Measurements from ENCODE around the gene NPTX1.

The NPTX1 gene

DNA sequence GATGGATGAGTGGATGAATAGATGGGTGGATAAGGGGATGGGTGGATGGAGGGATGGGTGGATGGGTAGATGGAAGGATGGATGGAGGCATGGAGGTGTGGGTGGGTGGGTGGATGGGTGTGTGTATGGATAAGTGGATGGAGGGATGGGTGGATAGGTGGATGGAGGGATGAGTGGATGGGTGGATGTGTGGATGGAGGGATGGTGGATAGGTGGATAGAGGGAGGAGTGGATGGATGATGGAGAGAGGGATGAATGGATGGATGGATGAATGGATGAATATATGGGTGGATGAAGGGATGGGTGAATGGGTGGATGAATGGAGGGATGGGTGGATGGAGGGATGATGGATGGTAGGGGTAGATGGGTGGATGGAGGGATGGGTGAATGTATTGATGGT is 27.5 kb upstream of the NPTX1 start:
- Histone ChIP-seq H3K27me3 (ENCODE audit: control insufficient read depth, insufficient read depth, low read length, poor library complexity, severe bottlenecking) (peaks cover 33% of the 10 kb centered on the region), H3K36me3 (ENCODE audit: control insufficient read depth, insufficient read depth, low read length) (no peaks in the 10 kb centered on the region), H3K9me3 (ENCODE audit: control insufficient read depth, low read length) (no peaks in the 10 kb centered on the region), H3K27ac (ENCODE audit: insufficient read depth, low read depth, low read length, poor library complexity, severe bottlenecking) (no peak overlapping the region), H3K4me1 (ENCODE audit: control insufficient read depth, insufficient read depth, low read length) (no peaks in the 10 kb centered on the region), H3K4me3 (ENCODE audit: insufficient read depth, low read depth, low read length) (no peak overlapping the region)

DNA sequence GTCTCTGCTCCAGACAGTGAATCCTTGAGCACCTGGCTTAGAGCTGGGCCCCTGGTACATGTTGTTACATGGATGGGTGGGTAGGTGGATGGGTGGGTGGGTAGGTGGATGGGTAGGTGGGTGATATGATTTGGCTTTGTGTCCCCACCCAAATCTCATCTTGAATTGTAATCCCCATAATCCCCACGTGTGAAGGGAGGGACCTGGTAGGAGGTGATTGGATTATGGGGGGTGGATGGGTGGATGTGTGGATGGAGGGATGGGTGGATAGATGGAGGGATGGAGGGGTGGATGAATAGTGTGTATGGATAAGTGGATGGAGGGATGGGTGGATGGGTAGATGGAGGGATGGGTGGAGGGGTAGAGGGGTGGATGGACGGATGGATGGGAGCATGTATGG is 26.6 kb upstream of the NPTX1 start:
- H3K27ac ChIP-seq (ENCODE audit: insufficient read depth, low read depth, low read length, poor library complexity, severe bottlenecking) = no peak overlapping the region
- WGBS, 2 experiments = 83 to 89% methylated on average over 2 of the region's 2 CpGs
- no peaks in the 10 kb centered on the region for H3K36me3 ChIP-seq (ENCODE audit: control insufficient read depth, insufficient read depth, low read length)
- H3K4me1 ChIP-seq (ENCODE audit: control insufficient read depth, insufficient read depth, low read length) = peaks cover 2% of the 10 kb centered on the region
- no peak overlapping the region for H3K4me3 ChIP-seq (ENCODE audit: insufficient read depth, low read depth, low read length)
- no peaks in the 10 kb centered on the region for H3K9me3 ChIP-seq (ENCODE audit: control insufficient read depth, low read length)
- peaks cover 29% of the 10 kb centered on the region for H3K27me3 ChIP-seq (ENCODE audit: control insufficient read depth, insufficient read depth, low read length, poor library complexity, severe bottlenecking)

DNA sequence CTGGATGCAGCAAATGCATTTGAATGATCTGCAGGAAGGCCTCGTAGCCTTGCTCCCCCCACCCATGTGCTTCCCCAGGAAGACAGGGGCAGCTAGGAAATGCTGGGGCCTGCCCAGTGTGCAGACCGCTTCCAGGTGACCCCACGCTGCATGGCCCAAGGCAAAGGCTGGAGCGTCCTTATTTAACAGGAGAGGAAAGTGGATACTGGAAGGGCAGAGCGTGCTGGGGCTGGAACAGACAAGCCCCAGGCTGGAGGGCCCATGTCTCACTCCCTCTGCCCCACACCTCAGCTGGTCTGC is 26.1 kb upstream of the NPTX1 start:
- Histone ChIP-seq H3K36me3 (ENCODE audit: control insufficient read depth, insufficient read depth, low read length) (no peaks in the 10 kb centered on the region), H3K4me3 (ENCODE audit: insufficient read depth, low read depth, low read length) (no peak overlapping the region), H3K4me1 (ENCODE audit: control insufficient read depth, insufficient read depth, low read length) (peaks cover 4% of the 10 kb centered on the region), H3K27me3 (ENCODE audit: control insufficient read depth, insufficient read depth, low read length, poor library complexity, severe bottlenecking) (peaks cover 29% of the 10 kb centered on the region), H3K27ac (ENCODE audit: insufficient read depth, low read depth, low read length, poor library complexity, severe bottlenecking) (no peak overlapping the region), H3K9me3 (ENCODE audit: control insufficient read depth, low read length) (no peaks in the 10 kb centered on the region)
- WGBS, 2 experiments = 90 to 92% methylated on average over 5 of the region's 5 CpGs

DNA sequence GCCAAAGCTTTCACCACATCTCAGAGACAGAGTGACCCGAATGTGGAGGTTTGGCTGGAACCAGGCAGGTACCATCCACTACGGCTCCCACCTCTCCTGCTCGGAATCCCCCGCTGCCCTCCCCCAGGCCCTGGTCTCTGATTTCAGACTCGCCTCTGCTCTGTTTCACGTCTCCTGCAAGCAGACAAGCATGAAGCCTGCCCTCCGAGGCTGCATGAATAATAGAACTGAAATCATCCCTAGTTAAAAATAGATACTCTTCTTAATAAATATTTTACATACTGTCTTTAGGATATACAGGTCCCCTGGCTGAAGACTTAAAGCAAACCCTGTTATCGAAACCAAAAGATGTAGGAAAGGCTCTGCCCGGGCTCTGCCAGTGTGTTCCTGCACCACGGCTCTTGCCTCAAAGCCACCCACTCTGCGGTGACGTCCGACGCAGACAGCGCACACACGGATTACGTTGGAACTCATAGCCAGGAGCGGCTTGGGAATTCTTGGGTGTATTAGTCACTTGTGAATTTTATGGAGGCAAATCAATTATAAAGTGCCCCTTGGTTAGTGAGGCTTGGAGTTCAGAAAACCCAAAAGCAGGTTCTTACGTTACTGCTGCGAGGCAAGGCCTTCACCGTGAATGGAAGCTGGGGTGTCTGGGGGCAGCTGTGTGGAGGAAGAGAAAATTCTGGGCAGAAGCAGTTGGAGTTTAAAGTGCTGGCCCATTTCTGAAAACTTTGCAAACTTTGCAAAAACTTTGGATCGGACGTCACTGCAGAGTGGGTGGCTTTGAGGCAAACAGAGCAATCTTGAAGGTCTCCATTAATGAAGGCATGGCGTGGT is 25.6 kb upstream of the NPTX1 start:
- H3K9me3 ChIP-seq (ENCODE audit: control insufficient read depth, low read length) = no peaks in the 10 kb centered on the region
- H3K4me1 ChIP-seq (ENCODE audit: control insufficient read depth, insufficient read depth, low read length) = peaks cover 4% of the 10 kb centered on the region
- H3K27ac ChIP-seq (ENCODE audit: insufficient read depth, low read depth, low read length, poor library complexity, severe bottlenecking) = no peak overlapping the region
- H3K36me3 ChIP-seq (ENCODE audit: control insufficient read depth, insufficient read depth, low read length) = no peaks in the 10 kb centered on the region
- H3K27me3 ChIP-seq (ENCODE audit: control insufficient read depth, insufficient read depth, low read length, poor library complexity, severe bottlenecking) = peaks cover 29% of the 10 kb centered on the region
- no peak overlapping the region for H3K4me3 ChIP-seq (ENCODE audit: insufficient read depth, low read depth, low read length)
- WGBS, 2 experiments = 87% methylated on average over 23 to 24 of the region's 24 CpGs

- 89 to 92% methylated on average over 22 of the region's 22 CpGs for WGBS, 2 experiments
- H3K27ac ChIP-seq (ENCODE audit: insufficient read depth, low read depth, low read length, poor library complexity, severe bottlenecking) = no peak overlapping the region
These were observed 23.7 kb upstream of the NPTX1 start for GRCh38 chr17:80499961-80500665.

DNA sequence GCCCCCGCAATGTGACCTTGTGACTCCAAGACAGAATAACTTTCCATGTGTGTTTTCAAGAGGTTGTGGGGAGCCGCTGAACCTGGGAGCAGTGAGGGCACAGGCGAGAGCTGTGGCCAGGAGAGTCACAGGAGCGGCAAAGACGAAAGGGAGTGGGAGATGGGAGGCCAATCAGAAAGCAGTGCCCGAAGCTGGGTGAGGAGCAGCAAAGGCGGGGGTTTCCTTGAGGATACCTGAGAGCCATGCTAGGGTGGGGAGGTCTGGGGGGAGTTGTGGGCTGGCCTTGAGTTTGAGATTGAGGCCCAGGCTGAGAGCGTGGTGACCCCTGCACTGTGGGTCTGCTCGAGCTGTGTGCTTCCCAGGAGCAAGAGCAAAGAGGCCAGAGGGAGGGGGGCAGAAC is 23.2 kb upstream of the NPTX1 start:
- 83 to 86% methylated on average over 9 of the region's 9 CpGs for WGBS, 2 experiments
- Histone ChIP-seq H3K4me3 (ENCODE audit: insufficient read depth, low read depth, low read length) (no peak overlapping the region), H3K4me1 (ENCODE audit: control insufficient read depth, insufficient read depth, low read length) (peaks cover 4% of the 10 kb centered on the region), H3K36me3 (ENCODE audit: control insufficient read depth, insufficient read depth, low read length) (no peaks in the 10 kb centered on the region), H3K9me3 (ENCODE audit: control insufficient read depth, low read length) (no peaks in the 10 kb centered on the region), H3K27ac (ENCODE audit: insufficient read depth, low read depth, low read length, poor library complexity, severe bottlenecking) (no peak overlapping the region), H3K27me3 (ENCODE audit: control insufficient read depth, insufficient read depth, low read length, poor library complexity, severe bottlenecking) (peaks cover 13% of the 10 kb centered on the region)

More at GRCh38 chr17:80499961-80500665, 23.7 kb upstream of the NPTX1 start:
- Histone ChIP-seq H3K36me3 (ENCODE audit: control insufficient read depth, insufficient read depth, low read length) (no peaks in the 10 kb centered on the region), H3K4me3 (ENCODE audit: insufficient read depth, low read depth, low read length) (no peak overlapping the region), H3K9me3 (ENCODE audit: control insufficient read depth, low read length) (no peaks in the 10 kb centered on the region), H3K4me1 (ENCODE audit: control insufficient read depth, insufficient read depth, low read length) (peaks cover 4% of the 10 kb centered on the region), H3K27me3 (ENCODE audit: control insufficient read depth, insufficient read depth, low read length, poor library complexity, severe bottlenecking) (peaks cover 18% of the 10 kb centered on the region)

GRCh38 chr17:80498920-80499410 is 22.6 kb upstream of the NPTX1 start:
- H3K4me1 ChIP-seq (ENCODE audit: control insufficient read depth, insufficient read depth, low read length) = peaks cover 4% of the 10 kb centered on the region
- no peaks in the 10 kb centered on the region for H3K9me3 ChIP-seq (ENCODE audit: control insufficient read depth, low read length)
- H3K36me3 ChIP-seq (ENCODE audit: control insufficient read depth, insufficient read depth, low read length) = no peaks in the 10 kb centered on the region
- H3K27ac ChIP-seq (ENCODE audit: insufficient read depth, low read depth, low read length, poor library complexity, severe bottlenecking) = no peak overlapping the region
- peaks cover 7% of the 10 kb centered on the region for H3K27me3 ChIP-seq (ENCODE audit: control insufficient read depth, insufficient read depth, low read length, poor library complexity, severe bottlenecking)
- H3K4me3 ChIP-seq (ENCODE audit: insufficient read depth, low read depth, low read length) = no peak overlapping the region
- 91 to 92% methylated on average over 11 of the region's 11 CpGs for WGBS, 2 experiments

DNA sequence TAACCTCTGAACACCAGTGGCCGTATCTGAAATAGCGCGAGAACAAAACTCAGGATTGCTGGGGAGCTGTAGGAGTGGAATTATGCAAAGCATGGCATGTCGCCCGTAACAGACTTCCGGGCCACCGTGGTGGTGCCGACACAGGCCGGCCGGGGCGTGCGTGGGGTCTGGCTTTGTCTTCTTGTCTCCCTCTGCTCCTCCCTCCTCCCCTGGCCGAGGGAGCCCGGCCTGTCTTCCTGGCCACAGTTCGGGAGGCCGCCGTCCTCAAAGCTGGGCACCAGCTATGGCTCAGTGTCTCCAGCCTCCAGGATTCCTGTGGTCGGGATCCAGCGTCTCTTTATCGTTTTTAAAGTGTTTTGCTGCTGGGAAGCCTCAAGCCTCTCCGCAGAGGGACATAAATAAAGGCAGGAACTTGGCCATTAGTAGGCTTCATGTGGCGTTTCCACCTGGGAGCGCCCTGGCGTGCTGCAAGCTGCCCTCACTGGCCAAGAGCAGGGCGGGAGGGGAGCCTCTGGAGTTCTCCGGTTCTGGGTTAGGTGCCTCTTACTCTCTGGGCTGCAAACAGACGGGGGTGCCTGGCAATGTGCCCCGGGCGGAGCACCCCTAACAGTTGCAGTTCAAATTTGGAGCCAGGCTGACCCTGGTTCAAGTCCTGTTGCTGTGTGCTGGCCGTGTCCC is 22.0 kb upstream of the NPTX1 start:
- Histone ChIP-seq H3K27ac (ENCODE audit: insufficient read depth, low read depth, low read length, poor library complexity, severe bottlenecking) (no peak overlapping the region), H3K4me3 (ENCODE audit: insufficient read depth, low read depth, low read length) (no peak overlapping the region)
- 85 to 87% methylated on average over 30 of the region's 30 CpGs for WGBS, 2 experiments

DNA sequence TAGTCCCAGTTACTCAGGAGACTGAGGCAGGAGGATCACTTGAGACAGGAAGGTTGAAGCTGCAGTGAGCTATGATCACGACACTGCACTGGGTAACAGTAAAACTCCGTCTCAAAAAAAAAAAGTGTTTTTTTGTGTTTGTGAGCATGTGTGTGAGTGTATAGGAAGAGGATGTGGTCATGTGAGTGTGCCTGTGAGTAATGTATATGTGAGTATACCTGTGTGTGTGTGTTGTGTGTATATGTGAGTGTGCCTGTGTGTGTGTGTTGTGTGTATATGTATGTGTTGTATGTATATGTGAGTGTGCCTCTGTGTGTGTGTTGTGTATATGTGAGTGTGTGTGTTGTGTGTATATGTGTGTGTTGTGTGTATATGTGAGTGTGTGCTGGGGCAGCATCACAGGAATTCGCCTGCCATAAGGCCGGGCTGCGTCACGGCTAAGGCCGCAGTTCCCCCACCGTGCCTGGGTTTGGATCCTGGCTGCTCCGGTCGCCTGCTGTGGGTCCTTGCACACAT is 21.4 kb upstream of the NPTX1 start:
- peaks cover 5% of the 10 kb centered on the region for H3K27me3 ChIP-seq (ENCODE audit: control insufficient read depth, insufficient read depth, low read length, poor library complexity, severe bottlenecking)
- no peaks in the 10 kb centered on the region for H3K36me3 ChIP-seq (ENCODE audit: control insufficient read depth, insufficient read depth, low read length)
- no peak overlapping the region for H3K4me3 ChIP-seq (ENCODE audit: insufficient read depth, low read depth, low read length)
- 88 to 90% methylated on average over 10 of the region's 10 CpGs for WGBS, 2 experiments
- no peak overlapping the region for H3K27ac ChIP-seq (ENCODE audit: insufficient read depth, low read depth, low read length, poor library complexity, severe bottlenecking)
- H3K4me1 ChIP-seq (ENCODE audit: control insufficient read depth, insufficient read depth, low read length) = peaks cover 12% of the 10 kb centered on the region
- no peaks in the 10 kb centered on the region for H3K9me3 ChIP-seq (ENCODE audit: control insufficient read depth, low read length)

More for the DNA sequence above, 22.0 kb upstream of the NPTX1 start:
- Histone ChIP-seq H3K9me3 (ENCODE audit: control insufficient read depth, low read length) (no peaks in the 10 kb centered on the region), H3K4me1 (ENCODE audit: control insufficient read depth, insufficient read depth, low read length) (peaks cover 6% of the 10 kb centered on the region), H3K27me3 (ENCODE audit: control insufficient read depth, insufficient read depth, low read length, poor library complexity, severe bottlenecking) (peaks cover 5% of the 10 kb centered on the region), H3K36me3 (ENCODE audit: control insufficient read depth, insufficient read depth, low read length) (no peaks in the 10 kb centered on the region)

DNA sequence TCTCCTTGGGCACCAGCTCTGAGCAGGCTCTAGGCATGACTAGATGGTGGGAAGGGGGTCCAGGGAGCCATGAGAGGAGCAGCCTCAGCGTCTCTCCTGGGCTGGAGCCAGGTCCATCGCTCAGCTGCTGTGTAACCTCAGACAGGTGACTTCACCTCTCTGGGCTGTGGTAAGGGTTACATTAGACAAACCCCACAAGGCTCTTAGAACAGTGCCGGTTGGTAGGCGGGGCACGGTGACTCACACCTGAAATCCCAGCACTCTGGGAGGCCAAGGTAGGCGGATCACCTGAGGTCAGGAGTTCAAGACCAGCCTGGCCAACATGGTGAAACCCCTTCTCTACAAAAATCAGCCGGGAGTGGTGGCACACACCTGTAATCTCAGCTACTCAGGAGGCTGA is 18.1 kb upstream of the NPTX1 start:
- H3K27ac ChIP-seq (ENCODE audit: insufficient read depth, low read depth, low read length, poor library complexity, severe bottlenecking) = no peak overlapping the region
- H3K9me3 ChIP-seq (ENCODE audit: control insufficient read depth, low read length) = no peaks in the 10 kb centered on the region
- peaks cover 6% of the 10 kb centered on the region for H3K27me3 ChIP-seq (ENCODE audit: control insufficient read depth, insufficient read depth, low read length, poor library complexity, severe bottlenecking)
- H3K36me3 ChIP-seq (ENCODE audit: control insufficient read depth, insufficient read depth, low read length) = no peaks in the 10 kb centered on the region
- H3K4me1 ChIP-seq (ENCODE audit: control insufficient read depth, insufficient read depth, low read length) = peaks cover 38% of the 10 kb centered on the region
- 78 to 91% methylated on average over 7 of the region's 7 CpGs for WGBS, 2 experiments
- H3K4me3 ChIP-seq (ENCODE audit: insufficient read depth, low read depth, low read length) = no peak overlapping the region

Data from ectodermal cell (in vitro differentiated cells).